ENCODE data around the gene ROR1.

Gene ROR1

GRCh38 chr1:63827411-63828321 lies 53.8 kb downstream of the ROR1 start:
- H3K4me1 ChIP-seq: no peaks in the 10 kb centered on the region
- H3K4me3 ChIP-seq (ENCODE audit: low read depth, low read length): no peak overlapping the region
- DNase-seq: no peak
- H3K36me3 ChIP-seq: no peaks in the 10 kb centered on the region
- TF ChIP-seq, protein P1, sequence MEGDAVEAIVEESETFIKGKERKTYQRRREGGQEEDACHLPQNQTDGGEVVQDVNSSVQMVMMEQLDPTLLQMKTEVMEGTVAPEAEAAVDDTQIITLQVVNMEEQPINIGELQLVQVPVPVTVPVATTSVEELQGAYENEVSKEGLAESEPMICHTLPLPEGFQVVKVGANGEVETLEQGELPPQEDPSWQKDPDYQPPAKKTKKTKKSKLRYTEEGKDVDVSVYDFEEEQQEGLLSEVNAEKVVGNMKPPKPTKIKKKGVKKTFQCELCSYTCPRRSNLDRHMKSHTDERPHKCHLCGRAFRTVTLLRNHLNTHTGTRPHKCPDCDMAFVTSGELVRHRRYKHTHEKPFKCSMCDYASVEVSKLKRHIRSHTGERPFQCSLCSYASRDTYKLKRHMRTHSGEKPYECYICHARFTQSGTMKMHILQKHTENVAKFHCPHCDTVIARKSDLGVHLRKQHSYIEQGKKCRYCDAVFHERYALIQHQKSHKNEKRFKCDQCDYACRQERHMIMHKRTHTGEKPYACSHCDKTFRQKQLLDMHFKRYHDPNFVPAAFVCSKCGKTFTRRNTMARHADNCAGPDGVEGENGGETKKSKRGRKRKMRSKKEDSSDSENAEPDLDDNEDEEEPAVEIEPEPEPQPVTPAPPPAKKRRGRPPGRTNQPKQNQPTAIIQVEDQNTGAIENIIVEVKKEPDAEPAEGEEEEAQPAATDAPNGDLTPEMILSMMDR (IDR thresholded peaks at IDR 0.05; ENCODE audit: low read depth, low read length): no peak
- H3K27me3 ChIP-seq: no peaks in the 10 kb centered on the region
- H3K9me3 ChIP-seq: no peaks in the 10 kb centered on the region

DNA sequence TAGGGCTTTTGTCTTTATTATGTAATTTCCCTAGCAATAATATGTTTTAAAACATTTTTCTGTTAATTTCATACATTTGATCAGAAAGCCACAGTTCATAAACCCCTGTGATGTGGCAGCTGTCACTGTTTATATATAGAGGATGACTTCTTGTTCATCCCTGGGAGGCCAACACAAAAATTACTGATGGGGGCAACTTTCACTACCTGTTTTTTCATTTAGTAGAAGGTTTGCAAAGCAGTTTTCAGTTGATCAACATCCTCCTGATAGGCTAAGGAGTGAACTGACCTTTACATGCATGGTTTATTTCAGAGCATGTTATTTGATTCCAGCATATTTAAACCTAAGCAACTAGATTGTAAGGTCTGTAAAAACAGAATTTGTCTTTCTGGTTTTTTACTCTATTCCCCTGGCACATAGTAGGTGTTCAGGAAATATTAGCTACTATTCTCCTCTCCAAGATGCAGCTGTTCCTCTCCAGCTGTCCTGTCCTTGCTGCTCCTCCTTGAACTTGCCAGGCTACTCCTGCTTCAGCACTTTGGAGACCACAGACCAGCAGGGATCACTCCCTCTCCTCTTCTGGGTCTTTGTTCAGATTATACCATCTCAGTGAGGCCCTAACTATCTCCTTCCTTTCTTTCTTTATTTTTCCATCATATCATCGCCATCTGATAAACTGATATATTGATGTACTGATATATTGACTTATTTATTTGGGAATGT lies 54.7 kb downstream of the ROR1 start:
- H3K9me3 ChIP-seq: no peaks in the 10 kb centered on the region
- H3K4me3 ChIP-seq (ENCODE audit: low read depth, low read length): no peak overlapping the region
- no peaks in the 10 kb centered on the region for H3K36me3 ChIP-seq
- TF ChIP-seq, protein P1 (IDR thresholded peaks at IDR 0.05; ENCODE audit: low read depth, low read length): no peak
- H3K4me1 ChIP-seq: no peaks in the 10 kb centered on the region
- H3K27me3 ChIP-seq: no peaks in the 10 kb centered on the region
- no peak for DNase-seq

GRCh38 chr1:63829349-63830327 lies 55.8 kb downstream of the ROR1 start:
- no peak for DNase-seq
- TF ChIP-seq, protein P1 (IDR thresholded peaks at IDR 0.05; ENCODE audit: low read depth, low read length): no peak
- H3K9me3 ChIP-seq: no peaks in the 10 kb centered on the region
- H3K27me3 ChIP-seq: no peaks in the 10 kb centered on the region
- H3K36me3 ChIP-seq: no peaks in the 10 kb centered on the region
- no peak overlapping the region for H3K4me3 ChIP-seq (ENCODE audit: low read depth, low read length)
- no peaks in the 10 kb centered on the region for H3K4me1 ChIP-seq

GRCh38 chr1:63831409-63831808 lies 57.6 kb downstream of the ROR1 start:
- Histone ChIP-seq H3K4me1 (no peaks in the 10 kb centered on the region), H3K4me3 (ENCODE audit: low read depth, low read length) (no peak overlapping the region), H3K9me3 (no peaks in the 10 kb centered on the region), H3K36me3 (no peaks in the 10 kb centered on the region), H3K27me3 (no peaks in the 10 kb centered on the region)
- DNase-seq: no peak
- TF ChIP-seq, protein P1 (IDR thresholded peaks at IDR 0.05; ENCODE audit: low read depth, low read length): no peak

GRCh38 chr1:63833363-63834119 lies 59.7 kb downstream of the ROR1 start:
- TF ChIP-seq, protein P1 (IDR thresholded peaks at IDR 0.05; ENCODE audit: low read depth, low read length): no peak
- no peaks in the 10 kb centered on the region for H3K4me1 ChIP-seq
- H3K27me3 ChIP-seq: no peaks in the 10 kb centered on the region
- no peak for DNase-seq
- no peak overlapping the region for H3K4me3 ChIP-seq (ENCODE audit: low read depth, low read length)
- H3K9me3 ChIP-seq: no peaks in the 10 kb centered on the region
- H3K36me3 ChIP-seq: no peaks in the 10 kb centered on the region
